Kidney capillary endothelial cell (primary cell): ENCODE data around the gene PNRC2.

ENCODE experiments used
- DNase-seq: peaks from one replicate; pipeline ENCODE4 v3.0.0-alpha.2; 2018; ENCODE audit warnings: low spot score

Gene PNRC2

GRCh38 chr1:23959461-23960290, at the start of gene PNRC2:
PNRC2 (plus strand) TSS chr1:23959828; CDS start chr1:23961458, 1,630 bp downstream.
- DNase-seq = peak; percentile 84

GRCh38 chr1:23910144-23910543, 49.5 kb upstream of the PNRC2 start:
- DNase-seq = no peak

GRCh38 chr1:23910553-23911246, 48.9 kb upstream of the PNRC2 start:
- no peak for DNase-seq

GRCh38 chr1:23911921-23912320, 47.7 kb upstream of the PNRC2 start:
- DNase-seq = no peak

GRCh38 chr1:23913212-23913880, 46.3 kb upstream of the PNRC2 start, which contains the start of gene CNR2:
CNR2 (minus strand) TSS chr1:23913362; CDS start chr1:23875617, 37,745 bp downstream.
- no peak for DNase-seq

- no peak for DNase-seq
Measured at GRCh38 chr1:23914921-23915320, 44.7 kb upstream of the PNRC2 start.

- DNase-seq = no peak
Measured at GRCh38 chr1:23915466-23915865, 44.2 kb upstream of the PNRC2 start.

GRCh38 chr1:23916209-23917131, 43.2 kb upstream of the PNRC2 start:
- DNase-seq = peak; percentile 60

GRCh38 chr1:23922321-23922943, 37.2 kb upstream of the PNRC2 start:
- no peak for DNase-seq

- DNase-seq = no peak
Measured at GRCh38 chr1:23923592-23924499, 35.8 kb upstream of the PNRC2 start.

GRCh38 chr1:23924601-23925000, 35.0 kb upstream of the PNRC2 start:
- no peak for DNase-seq

- no peak for DNase-seq
Measured at GRCh38 chr1:23925279-23925678, 34.3 kb upstream of the PNRC2 start.

- DNase-seq = no peak
Measured at GRCh38 chr1:23927097-23927496, 32.5 kb upstream of the PNRC2 start.

GRCh38 chr1:23928789-23929188, 30.8 kb upstream of the PNRC2 start:
- no peak for DNase-seq

- DNase-seq = no peak
Measured at GRCh38 chr1:23930270-23930669, 29.4 kb upstream of the PNRC2 start.

- no peak for DNase-seq
Measured at GRCh38 chr1:23930861-23931490, 28.7 kb upstream of the PNRC2 start.

- DNase-seq = no peak
Measured at GRCh38 chr1:23931491-23931880, 28.1 kb upstream of the PNRC2 start.

- no peak for DNase-seq
Measured at GRCh38 chr1:23936481-23937176, 23.0 kb upstream of the PNRC2 start.

- DNase-seq = no peak
Measured at GRCh38 chr1:23947366-23947765, 12.3 kb upstream of the PNRC2 start.
